HG02885 (cell line): ENCODE results near the gene DVL1.
"Not testable (repeated sequence)": the region's sequence is repeated elsewhere in the genome, so short reads cannot be mapped to it uniquely, and the experiment has no call there.

Experiments used
- ATAC-seq: cut with Tn5 transposase; IDR thresholded peaks from one replicate; pipeline ENCODE4 v1.9.1; 2021; ENCODE audit warnings: mild to moderate bottlenecking; ENCODE audit not compliant: unreplicated experiment, poor library complexity

DVL1 gene

DNA sequence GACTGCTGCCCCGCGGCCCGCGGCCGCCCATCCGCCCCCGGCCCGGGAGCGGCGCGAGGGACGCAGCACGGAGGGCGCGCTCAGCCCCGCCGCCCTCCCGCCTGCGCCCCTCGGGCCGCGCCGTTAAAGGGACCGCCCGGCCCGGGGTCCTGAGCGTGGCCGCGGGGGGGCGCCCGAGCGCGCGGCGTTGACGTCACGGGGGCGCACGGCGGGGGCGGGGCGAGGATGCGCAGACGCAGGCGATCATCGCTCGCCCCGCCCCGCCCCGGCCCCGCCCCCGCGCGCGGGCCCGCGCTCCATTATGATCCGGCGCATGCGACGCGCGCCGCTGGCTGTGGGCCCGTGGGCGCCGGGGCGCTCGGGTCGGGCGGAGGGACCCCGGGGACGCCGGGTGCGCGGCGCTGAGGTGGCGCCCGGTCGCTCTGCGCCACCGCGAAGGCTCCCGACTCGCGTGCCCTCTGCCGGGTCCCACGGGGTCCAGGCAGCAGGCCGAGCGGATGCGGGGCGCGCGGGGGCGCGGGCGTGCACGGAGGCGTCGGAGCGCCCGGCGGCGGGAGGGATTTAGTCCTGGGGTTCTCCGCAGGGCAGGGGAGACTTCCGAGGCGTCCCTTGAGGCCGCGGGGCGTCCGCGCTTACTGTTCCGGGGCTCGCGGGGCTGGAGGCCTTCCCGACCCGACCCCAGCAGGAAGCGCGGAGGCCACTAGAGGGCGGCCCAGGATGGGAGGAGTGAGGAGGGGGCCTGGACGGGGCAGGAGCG is at the start of gene DVL1:
Gene DVL1 (minus strand): TSS at position 163 of the 757 bp plus-strand sequence. CDS start 353 bp downstream, outside the sequence.
- peak; percentile 64 for ATAC-seq

DNA sequence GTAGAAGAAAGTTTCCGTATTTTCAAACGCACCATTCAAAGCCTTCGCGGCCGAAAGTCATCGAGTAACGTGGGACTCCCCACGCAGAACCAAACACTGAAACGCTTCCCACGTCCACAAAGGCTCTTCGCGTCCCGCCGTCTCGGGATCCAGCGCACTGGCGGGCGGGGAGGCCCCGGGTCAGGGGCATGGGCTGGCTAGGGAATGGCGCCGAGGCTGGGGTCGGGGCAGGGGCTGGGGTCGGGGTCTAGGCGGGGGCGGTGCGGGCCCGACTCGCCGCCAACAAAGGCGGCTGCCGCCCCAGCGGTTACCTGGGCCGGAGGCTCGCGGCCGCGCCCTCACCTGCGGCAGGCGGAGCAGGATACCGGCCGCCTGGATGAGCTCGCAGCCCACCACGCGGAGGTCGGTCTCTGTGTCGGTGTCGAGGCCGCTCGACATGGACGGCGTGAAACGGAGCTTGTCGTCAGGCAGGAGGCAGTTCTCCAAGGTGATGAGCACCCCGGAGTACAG is 49.5 kb upstream of the DVL1 start:
- peak; percentile 20 for ATAC-seq

GRCh38 chr1:1397839-1398523 is 48.8 kb upstream of the DVL1 start:
- no peak for ATAC-seq

GRCh38 chr1:1395166-1395565 is 45.9 kb upstream of the DVL1 start:
- ATAC-seq, result no peak

GRCh38 chr1:1394116-1394515 is 44.9 kb upstream of the DVL1 start:
- no peak for ATAC-seq

DNA sequence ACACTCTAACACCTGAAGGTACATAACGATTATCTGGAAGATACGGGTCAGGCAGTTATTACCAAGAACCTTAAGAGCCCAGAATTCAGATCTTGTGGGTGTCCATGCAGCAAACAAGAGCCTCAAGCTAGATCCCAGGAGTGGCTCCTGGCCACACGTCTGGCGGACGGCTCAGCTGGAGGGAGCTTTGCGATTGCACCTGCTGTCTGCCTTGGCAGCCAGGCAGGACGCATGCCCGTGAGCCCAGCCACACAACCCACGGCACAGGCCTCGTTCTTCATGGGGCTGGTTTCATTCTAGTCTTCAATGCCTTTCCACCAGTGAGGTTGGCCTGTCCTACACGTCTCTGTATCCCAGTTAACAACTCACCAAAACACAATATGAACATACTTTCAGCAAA is 44.2 kb upstream of the DVL1 start:
- no peak for ATAC-seq

GRCh38 chr1:1393014-1393413 is 43.8 kb upstream of the DVL1 start:
- ATAC-seq, result no peak

- no peak for ATAC-seq
Observed at GRCh38 chr1:1391225-1391624, 42.0 kb upstream of the DVL1 start.

DNA sequence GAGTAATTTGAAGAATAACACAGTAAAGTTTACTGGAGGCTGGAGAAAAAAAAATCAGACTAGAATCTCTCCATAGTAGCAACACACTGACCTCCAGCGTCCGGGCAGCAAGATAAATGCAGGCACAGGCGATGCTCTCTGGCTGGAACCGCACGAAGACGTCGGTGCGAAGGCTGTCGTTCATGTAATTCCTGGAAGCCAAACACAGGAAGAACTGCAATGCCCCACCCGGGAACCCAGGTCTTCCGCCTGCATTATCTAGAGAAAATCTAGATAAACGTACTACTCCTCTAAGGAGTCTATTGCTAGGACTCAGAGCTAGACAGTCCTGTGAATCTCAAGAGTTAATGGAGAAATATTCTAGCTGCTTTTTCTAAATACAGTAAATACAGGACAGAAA is 41.5 kb upstream of the DVL1 start:
- ATAC-seq, result no peak

- no peak for ATAC-seq
Observed at GRCh38 chr1:1388078-1388472, 38.9 kb upstream of the DVL1 start.

GRCh38 chr1:1387098-1388077 is 38.2 kb upstream of the DVL1 start:
- no peak for ATAC-seq

- ATAC-seq, result no peak
Observed at GRCh38 chr1:1385931-1386330, 36.7 kb upstream of the DVL1 start.

DNA sequence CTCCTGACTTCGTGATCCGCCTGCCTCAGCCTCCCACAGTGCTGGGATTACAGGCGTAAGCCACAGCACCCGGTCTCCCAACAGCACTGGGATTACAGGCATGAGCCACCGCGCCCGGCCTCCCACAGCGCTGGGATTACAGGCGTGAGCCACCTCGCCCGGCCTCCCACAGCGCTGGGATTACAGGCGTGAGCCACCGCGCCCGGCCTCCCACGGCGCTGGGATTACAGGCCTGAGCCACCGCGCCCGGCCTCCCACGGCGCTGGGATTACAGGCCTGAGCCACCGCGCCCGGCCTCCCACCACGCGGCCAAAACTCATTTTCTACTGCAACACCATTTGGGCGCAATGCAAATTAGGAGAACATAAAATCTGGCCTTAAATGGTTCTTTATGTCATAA is 36.1 kb upstream of the DVL1 start:
- ATAC-seq, result not testable (repeated sequence)

DNA sequence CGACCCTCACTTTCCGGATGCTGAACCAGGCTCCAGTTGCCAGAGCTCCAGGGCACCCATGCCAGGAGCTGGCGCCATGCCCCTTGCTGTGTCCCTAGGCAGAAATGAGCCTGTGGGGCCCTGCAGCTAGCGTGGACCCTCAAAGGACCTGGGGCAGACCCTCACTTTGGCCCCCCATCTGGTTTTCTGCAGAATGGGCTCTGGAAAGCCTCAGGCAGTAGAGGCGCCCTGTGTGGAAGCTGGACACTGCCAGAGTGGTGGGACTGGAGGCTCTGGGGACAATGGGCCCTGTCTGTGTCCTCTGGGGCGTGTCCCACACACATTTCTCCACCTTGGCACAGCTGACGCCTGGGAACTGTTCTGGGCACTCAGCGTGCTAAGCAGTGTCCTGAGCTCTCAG is 32.1 kb upstream of the DVL1 start:
- ATAC-seq, result no peak

DNA sequence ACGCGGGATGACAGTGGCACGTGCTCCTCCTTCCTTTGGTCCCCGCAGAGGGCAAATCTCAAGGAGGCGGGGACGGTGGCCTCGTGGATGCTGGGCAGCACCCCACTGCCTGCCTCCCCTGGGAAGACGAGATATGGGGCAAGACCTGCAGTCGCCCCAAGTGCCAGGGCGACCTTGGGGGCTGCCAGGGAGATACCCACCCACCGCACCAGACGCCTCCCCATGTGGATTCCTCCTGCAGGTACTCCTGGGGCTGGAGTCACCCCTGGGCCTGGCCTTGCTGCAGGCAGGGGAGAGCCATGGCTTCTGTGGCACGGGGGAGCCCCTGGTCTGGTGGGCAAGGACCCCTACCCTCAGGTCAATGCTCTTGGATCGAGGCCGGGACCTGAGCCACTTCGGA is 31.6 kb upstream of the DVL1 start:
- ATAC-seq, result no peak

GRCh38 chr1:1377540-1378205 is 28.5 kb upstream of the DVL1 start:
- no peak for ATAC-seq

DNA sequence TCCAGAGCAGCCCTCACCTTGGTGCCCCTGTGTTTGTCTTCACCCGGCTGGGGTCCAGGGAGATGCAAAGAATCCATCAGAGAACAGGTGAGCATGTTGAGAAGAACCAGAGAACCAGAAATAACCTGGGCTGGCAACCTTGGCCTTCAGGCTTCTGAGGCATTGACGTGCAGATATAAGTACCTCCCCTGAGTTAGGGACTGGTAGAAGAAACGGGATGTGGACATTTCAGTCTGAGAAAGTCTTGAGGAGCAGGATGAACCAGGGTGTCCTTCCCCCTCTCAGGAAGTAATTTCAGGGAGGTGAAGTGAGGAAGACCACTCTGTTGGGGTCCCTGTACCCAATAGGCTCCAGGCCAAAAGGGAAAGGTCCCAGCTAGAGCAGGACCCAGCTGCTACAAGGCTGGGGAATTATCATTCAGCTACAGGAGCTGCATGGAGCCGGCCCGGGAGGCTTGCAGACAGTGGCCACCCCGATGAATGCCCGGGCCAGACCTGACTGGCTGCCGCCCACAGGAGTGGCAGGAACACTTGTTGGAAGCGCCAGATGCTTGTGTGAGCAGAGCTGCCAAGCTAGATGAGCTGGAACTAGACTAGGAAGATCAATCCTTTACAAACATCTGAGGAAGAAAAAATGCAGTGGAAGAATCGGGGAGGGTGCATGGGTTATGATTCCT is 27.5 kb upstream of the DVL1 start:
- no peak for ATAC-seq

DNA sequence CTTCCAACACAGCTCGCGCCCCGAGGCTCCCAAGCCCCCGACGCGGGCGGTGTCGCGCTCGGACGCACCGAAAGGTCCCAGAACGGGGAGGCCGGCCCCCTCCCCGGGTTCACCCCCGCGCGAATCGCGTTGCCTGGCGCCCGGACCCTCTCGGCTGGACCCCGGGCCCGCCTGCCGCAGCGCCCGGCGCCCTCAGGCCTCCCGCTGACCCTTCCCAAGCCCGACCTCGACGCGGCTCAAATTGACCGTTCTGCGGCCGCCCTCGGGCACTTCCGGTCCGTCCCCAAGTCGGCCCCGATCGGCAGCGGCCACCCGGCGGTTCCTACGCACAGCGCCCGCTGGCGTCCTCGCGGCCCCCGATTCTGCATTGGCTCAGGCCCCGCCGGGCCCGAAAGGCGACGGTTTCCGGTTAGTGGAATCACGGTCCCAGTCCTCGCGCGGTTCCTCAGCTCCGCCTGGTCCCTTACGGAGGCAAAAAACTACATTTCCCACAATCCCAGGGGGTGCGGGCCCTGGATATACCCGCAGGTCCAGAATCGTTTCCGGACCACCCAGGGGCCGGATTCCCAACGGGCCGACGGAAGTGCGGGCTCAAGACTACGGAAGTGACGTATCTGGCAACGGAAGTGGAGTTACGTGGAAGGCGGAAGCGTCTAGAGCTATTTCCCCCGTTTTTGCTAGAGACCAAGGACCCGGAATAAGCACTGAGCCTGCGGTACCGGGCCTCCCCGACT is 25.9 kb upstream of the DVL1 start, which contains the start of gene AURKAIP1:
Gene AURKAIP1 (minus strand): TSS at position 279 of the 734 bp plus-strand sequence. CDS start 451 bp downstream, outside the sequence.
- ATAC-seq, result peak; percentile 86

GRCh38 chr1:1374589-1374928 is 25.3 kb upstream of the DVL1 start:
- ATAC-seq, result peak; percentile 2
